Activated naive CD4-positive, alpha-beta T cell treated with Interleukin-2 at 50 U/mL for 16 hours (primary cell): ENCODE measurements around the gene HEXIM1.

ENCODE experiments used
- DNase-seq: peaks from one replicate; pipeline ENCODE4 v3.0.0-alpha.2; 2020

Gene HEXIM1

DNA sequence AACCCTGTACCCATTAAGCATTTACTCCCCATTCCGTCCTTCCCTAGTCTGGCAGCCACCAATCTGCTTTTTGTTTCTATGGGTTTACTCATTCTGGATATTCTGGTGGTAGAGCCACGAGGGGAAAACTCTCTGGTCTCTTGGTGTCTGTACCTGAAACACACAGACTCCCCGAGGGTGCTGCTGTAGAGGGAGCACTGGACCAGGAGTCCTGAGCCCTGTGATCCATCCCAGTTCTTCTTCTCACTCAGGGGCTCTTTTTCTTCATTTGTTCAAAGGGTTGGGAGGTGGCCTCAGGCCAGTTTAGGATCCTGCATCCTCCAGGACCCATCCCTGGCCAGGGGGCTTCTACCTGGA is 27.5 kb downstream of the HEXIM1 start:
- no peak for DNase-seq

DNA sequence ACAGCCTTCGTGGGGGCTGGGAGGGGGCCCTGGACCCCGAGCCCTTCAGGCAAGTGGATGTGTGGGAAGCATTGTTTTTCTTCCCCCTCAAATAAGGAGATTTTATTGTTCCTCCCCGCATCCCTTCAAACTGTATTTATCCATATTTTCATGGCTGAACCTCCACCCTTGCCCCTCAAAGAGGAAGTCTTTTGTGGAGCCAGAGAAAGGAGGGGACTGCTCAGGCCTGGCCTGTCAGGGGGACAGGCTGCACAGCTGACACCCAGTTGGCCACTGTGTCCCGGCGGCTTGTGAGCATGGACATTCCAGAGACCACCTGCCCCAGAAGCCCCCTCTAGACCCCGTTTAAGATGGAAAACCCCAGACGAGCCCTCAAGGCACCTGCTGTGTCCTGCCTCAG is 29.3 kb downstream of the HEXIM1 start:
- no peak for DNase-seq

DNA sequence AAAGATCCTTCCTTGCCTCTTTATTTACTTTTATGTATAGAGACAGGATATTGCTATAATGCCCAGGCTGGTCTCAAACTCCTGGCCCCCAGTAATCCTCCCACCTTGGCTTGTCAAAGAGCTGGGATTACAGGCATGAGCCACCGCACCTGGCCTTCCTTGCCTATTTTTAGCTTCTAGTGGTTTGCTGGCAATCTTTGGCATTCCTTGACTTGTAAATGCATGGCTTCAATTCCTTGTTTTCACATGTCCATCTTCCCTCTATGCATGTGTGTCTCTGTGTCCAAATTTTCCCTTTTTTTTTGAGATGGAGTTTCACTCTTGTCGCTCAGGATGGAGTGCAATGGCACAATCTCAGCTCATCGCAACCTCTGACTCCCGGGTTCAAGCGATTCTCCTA is 35.9 kb downstream of the HEXIM1 start:
- DNase-seq: no peak

DNA sequence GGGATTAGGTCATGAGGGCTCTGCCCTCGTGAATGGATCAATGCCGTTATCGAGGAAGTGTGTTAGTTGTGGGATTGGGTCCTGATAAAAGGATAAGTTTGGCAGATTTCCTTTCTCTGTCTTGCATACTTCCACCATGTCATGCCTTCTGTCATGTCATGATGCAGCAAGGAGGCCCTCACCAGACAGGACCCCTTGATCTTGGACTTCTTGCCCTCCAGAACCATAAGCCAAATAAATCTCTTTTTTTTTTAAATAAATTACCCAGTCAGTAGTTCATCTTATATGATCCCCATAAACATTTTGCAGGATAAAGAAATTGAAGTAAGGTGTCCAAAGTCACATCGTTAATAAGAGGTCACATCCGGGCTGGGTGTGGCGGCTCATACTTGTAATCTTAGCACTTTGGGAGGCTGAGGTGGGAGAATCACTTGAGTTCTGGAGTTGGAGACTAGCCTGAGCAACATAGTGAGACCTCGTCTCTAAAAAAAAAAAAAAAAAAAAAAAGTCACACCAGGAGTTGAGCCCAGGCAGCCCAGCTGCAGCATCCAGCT is 38.6 kb downstream of the HEXIM1 start:
- DNase-seq: no peak

DNA sequence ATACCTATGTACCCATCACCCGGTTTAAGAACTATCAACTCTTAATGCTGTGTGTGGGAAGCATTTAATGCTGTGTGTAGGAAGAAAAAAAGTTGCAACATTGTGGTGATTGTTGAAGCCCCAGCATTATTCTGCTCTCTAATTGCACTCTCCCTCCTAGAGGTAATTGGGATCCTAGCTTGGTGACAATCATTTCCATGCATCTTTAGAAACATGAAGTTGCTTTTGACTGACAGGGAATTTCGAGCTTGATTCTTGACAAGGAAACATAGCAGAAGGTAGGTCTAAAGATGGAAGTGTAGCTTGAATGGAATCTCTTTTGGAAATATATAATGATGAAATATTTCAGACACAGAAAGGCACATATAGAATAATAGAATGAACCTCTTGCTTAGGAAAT is 40.7 kb downstream of the HEXIM1 start:
- no peak for DNase-seq

DNA sequence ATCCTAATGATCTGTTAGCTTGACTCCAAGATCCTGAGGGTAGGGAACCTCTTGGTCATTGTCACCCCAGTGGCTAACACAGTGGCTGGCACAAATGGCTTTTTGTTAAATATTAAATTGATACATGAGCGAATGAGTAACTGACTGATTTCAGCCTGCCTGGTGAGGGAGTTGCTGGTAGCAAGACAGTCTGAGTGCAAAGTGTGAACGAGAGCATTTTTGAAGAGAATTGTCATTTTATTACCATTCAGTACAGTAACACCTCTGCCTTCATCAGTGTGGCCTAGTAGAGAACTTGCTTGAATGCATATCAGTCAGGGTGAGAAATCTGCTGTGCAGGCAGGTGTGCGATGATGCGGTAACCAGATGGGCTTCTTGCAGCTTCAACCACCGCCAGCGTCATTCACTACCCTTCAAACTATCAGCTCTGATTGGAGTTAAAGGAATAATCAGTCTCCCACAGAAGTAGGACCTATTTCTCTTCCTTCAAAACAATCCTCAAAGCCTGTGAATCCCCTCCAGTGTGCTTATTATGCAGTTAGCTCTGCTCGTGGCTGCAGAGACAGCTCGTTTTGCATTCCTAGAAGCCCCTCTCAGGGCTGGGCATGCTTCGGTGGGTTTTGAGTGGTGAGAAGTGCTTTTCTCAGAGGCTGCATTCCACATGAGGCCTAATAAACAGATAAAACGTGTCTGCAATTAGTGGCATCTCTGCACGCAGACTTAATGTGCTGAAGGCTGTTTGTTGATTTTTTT is 42.4 kb downstream of the HEXIM1 start:
- no peak for DNase-seq

DNA sequence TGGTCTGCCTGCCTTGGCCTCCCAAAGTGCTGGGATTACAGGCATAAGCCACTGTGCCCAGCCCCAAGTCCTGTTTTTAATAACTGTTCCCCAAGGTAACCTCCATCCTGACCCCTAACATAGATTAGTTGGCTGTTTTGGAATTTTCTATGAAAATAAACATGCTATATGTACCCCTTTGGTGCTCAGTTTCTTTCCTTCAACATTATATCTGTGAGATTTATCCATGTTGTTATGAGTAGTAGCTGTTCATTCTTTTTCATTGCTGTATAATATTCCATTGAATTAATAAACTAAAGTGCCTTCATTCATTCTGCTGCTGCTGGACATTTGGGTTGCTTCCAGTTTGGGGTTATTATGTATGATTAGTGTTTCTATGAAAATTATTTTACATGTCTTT is 47.1 kb downstream of the HEXIM1 start:
- DNase-seq: no peak

DNA sequence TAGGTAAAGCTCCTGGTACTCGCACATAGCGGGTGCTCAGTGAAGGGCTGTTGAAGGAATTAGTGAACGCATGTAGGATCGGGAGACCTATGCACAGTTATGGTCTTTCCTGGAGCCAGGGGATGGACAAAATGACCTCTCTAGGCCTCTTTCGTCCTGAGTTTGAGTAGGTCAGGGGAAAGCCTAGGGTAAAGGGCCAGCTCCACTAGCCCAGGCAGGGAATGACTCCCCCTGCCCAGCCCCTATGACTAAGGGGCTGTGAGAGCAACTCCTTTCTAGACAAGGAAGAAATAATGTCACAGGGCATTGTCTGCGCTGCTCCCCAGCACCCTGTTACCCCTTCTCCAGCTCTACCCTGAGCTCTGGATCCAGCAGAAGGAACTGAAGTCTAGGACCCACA is 48.8 kb downstream of the HEXIM1 start:
- no peak for DNase-seq

DNA sequence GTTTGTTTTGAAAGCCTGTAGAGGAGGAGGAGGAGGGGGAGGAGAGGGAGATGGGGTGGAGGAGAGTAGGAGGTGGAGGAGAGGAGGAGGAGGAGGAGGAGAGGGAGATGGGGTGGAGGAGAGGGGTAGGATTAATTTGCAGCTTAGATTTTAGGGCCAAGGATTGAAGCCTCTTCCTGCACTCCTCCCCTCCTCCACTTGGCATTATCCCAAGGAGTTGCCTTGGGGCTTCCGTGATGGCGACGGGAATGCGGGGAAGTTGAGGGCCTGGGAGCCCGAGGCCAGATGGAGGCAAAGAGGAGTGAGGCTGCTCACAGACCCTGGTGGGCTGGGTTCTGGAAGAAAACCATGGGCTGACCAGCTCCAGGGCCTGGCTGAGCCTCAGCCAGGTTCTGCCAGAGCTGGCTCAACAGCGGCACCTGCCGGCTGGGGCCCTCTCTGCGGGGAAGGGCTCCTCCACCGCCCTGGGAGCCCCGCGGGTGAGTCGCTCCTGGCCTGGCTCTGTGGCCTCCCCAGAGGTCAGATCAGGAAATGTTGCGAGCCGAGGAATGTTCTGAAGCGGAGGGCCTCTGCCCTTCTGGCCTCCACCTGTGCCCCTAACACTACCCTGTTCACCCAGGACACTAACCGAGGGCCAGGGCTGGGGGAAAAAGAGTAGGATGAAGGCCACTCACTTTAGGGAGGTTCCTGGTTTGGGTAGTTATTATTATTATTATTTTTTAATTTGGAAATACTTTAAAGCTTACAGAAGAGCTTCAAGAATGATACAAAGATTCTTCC is 49.5 kb downstream of the HEXIM1 start:
- DNase-seq: peak; percentile 89

DNA sequence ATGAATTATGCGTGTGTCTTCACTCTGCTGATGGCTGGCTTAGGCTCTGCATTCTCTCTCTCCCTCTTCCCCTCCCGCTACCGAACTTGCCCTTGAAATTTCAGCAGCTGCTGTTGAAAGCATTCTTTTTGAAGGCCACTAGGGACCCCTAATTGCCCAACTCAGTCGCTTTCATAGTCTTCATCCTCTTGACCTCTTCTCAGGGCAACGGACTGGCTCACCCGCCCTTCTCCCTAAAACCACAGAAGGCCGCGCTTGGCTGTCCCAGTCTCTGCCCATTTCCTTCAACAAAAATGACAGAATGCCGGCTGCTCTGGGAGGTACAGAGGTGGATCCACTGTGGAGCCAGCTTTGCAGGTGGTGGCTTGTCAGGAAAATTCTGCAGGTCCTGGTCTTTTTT is 52.4 kb downstream of the HEXIM1 start:
- no peak for DNase-seq

DNA sequence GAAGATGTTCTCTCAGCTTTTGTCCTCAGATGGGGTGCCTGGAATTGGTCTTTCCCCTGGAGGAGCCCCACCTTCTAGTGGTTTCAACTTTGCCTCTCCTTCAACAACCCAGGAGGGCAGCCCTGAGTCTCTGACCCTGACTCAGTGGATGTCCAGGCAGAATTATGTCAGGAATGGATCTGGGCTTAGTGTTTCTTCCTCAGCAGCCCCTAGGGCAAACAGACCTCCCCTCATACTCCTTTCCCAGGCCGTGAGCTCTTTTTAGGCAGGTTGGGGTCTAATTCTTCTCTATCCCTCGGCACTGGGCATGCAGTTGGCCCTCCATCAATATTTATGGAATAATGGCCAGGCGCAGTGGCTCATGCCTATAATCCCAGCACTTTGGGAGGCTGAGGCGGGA is 53.2 kb downstream of the HEXIM1 start:
- DNase-seq: no peak
